WTC11 (cell line): ENCODE results near the gene PTCSC3. TPM values are rescaled to one million over a fixed set of nuclear protein-coding genes. Genes with fewer than 3 reads are reported as not detected.
A peak's percentile ranks its signal among the peaks of the same experiment; 100 is the strongest.

Source experiments
- ATAC-seq: fragments of 200-7000 bp; cut with Tn5 transposase; 2 replicates; pipeline ENCODE4 v1.10.0; 2021; ENCODE audit warnings: mild to moderate bottlenecking, moderate library complexity
- CTCF ChIA-PET: fragments of 300-600 bp; sonication (Branson Sonifier 250); formaldehyde crosslinking; loops from one replicate; lab custom pipeline; 2021; ENCODE audit warnings: antibody characterized with exemption; lab: Charles Lee
- POLR2A ChIA-PET: fragments of 350-600 bp; sonication (Branson Sonifier 250); formaldehyde crosslinking; loops from one replicate; lab custom pipeline; 2021; ENCODE audit warnings: antibody characterized with exemption; lab: Charles Lee
- DNase-seq: peaks from one replicate; pipeline ENCODE4 v3.0.0; 2021; ENCODE audit warnings: low spot score
- H3K27ac Mint-ChIP-seq: 2 replicates; pipeline ENCODE4 v1.8.0; 2021; ENCODE audit warnings: mixed read lengths
- H3K27me3 Mint-ChIP-seq: 2 replicates; pipeline ENCODE4 v1.8.0; 2021; ENCODE audit warnings: low read depth, mild to moderate bottlenecking, moderate library complexity, mixed read lengths
- H3K36me3 Mint-ChIP-seq: 2 replicates; pipeline ENCODE4 v1.8.0; 2021; ENCODE audit warnings: mixed read lengths
- H3K4me1 Mint-ChIP-seq: 2 replicates; pipeline ENCODE4 v1.8.0; 2022; ENCODE audit warnings: mixed read lengths
- H3K4me3 Mint-ChIP-seq: 2 replicates; pipeline ENCODE4 v1.8.0; 2021; ENCODE audit warnings: mild to moderate bottlenecking, moderate library complexity, mixed read lengths
- H3K9me3 Mint-ChIP-seq: 2 replicates; pipeline ENCODE4 v1.8.0; 2021; ENCODE audit warnings: mixed read lengths
- ATF3 ChIP-seq: sonication (generic); formaldehyde crosslinking; conservative IDR thresholded peaks from 2 replicates; pipeline ENCODE4 v1.8.1; 2022; ENCODE audit warnings: mild to moderate bottlenecking, missing genetic modification reagents
- CBFB ChIP-seq: sonication (generic); formaldehyde crosslinking; IDR thresholded peaks from 2 replicates; pipeline ENCODE4 v1.8.1; 2022; ENCODE audit warnings: mild to moderate bottlenecking, low read depth, missing genetic modification reagents
- CREM ChIP-seq: sonication (generic); formaldehyde crosslinking; IDR thresholded peaks from 2 replicates; pipeline ENCODE4 v1.8.1; 2022; ENCODE audit warnings: mild to moderate bottlenecking, missing genetic modification reagents, moderate library complexity
- E2F5 ChIP-seq: sonication (generic); formaldehyde crosslinking; IDR thresholded peaks from 2 replicates; pipeline ENCODE4 v1.8.1; 2022; ENCODE audit warnings: mild to moderate bottlenecking, moderate library complexity, missing genetic modification reagents
- EMX1 ChIP-seq: fragments of 250-450 bp; sonication (Bioruptor Pico); IDR thresholded peaks from 2 replicates; pipeline ENCODE4 v1.8.0; 2021; ENCODE audit warnings: mild to moderate bottlenecking
- ERG ChIP-seq: fragments of 250-450 bp; sonication (Bioruptor Pico); IDR thresholded peaks from 2 replicates; pipeline ENCODE4 v1.8.0; 2021; ENCODE audit warnings: mild to moderate bottlenecking
- FOXP4 ChIP-seq: sonication (generic); formaldehyde crosslinking; IDR thresholded peaks from 2 replicates; pipeline ENCODE4 v1.8.0; 2022; ENCODE audit warnings: mild to moderate bottlenecking, missing genetic modification reagents
- GABPB1 ChIP-seq: sonication (generic); formaldehyde crosslinking; IDR thresholded peaks from 2 replicates; pipeline ENCODE4 v1.8.1; 2023; ENCODE audit warnings: mild to moderate bottlenecking, missing genetic modification reagents
- GTF2I ChIP-seq: fragments of 250-450 bp; sonication (Bioruptor Pico); conservative IDR thresholded peaks from 2 replicates; pipeline ENCODE4 v1.4.0; 2021; ENCODE audit warnings: mild to moderate bottlenecking
- IRF1 ChIP-seq: sonication (generic); formaldehyde crosslinking; IDR thresholded peaks from 2 replicates; pipeline ENCODE4 v1.8.0; 2023; ENCODE audit warnings: missing genetic modification reagents
- KAT7 ChIP-seq: sonication (generic); formaldehyde crosslinking; IDR thresholded peaks from 2 replicates; pipeline ENCODE4 v1.8.1; 2023; ENCODE audit warnings: missing genetic modification reagents, mild to moderate bottlenecking, borderline replicate concordance
- NR2C2 ChIP-seq: sonication (generic); formaldehyde crosslinking; IDR thresholded peaks from 2 replicates; pipeline ENCODE4 v1.8.0; 2022; ENCODE audit warnings: mild to moderate bottlenecking, missing genetic modification reagents
- TCF7 ChIP-seq: sonication (generic); formaldehyde crosslinking; IDR thresholded peaks from 2 replicates; pipeline ENCODE4 v1.8.0; 2022; ENCODE audit warnings: mild to moderate bottlenecking, low read depth, missing genetic modification reagents, moderate library complexity
- TEAD1 ChIP-seq: sonication (generic); formaldehyde crosslinking; IDR thresholded peaks from 2 replicates; pipeline ENCODE4 v1.8.0; 2022; ENCODE audit warnings: mild to moderate bottlenecking, missing genetic modification reagents
- TP53 ChIP-seq: sonication (generic); formaldehyde crosslinking; IDR thresholded peaks from 2 replicates; pipeline ENCODE4 v1.8.1; 2023; ENCODE audit warnings: mild to moderate bottlenecking, missing genetic modification reagents
- USF2 ChIP-seq: sonication (generic); formaldehyde crosslinking; IDR thresholded peaks from 2 replicates; pipeline ENCODE4 v1.8.1; 2023; ENCODE audit warnings: mild to moderate bottlenecking, missing genetic modification reagents, moderate library complexity
- ZBTB21 ChIP-seq: sonication (generic); formaldehyde crosslinking; IDR thresholded peaks from 2 replicates; pipeline ENCODE4 v1.8.1; 2023; ENCODE audit warnings: mild to moderate bottlenecking, missing genetic modification reagents, borderline replicate concordance
- ZMAT4 ChIP-seq: fragments of 250-450 bp; sonication (Bioruptor Pico); IDR thresholded peaks from 2 replicates; pipeline ENCODE4 v1.9.0; 2021; ENCODE audit warnings: mild to moderate bottlenecking
- ZNF263 ChIP-seq: sonication (generic); formaldehyde crosslinking; IDR thresholded peaks from 2 replicates; pipeline ENCODE4 v1.8.1; 2022; ENCODE audit warnings: low read depth, mild to moderate bottlenecking, moderate library complexity, missing genetic modification reagents
- ZNF396 ChIP-seq: fragments of 250-450 bp; sonication (Bioruptor Pico); IDR thresholded peaks from 2 replicates; pipeline ENCODE4 v1.8.0; 2021; ENCODE audit warnings: mild to moderate bottlenecking, moderate library complexity, borderline replicate concordance
- ZNF423 ChIP-seq: fragments of 250-450 bp; sonication (Bioruptor Pico); IDR thresholded peaks from 2 replicates; pipeline ENCODE4 v2.1.2; 2022; ENCODE audit warnings: mild to moderate bottlenecking, moderate library complexity
- ZNF512 ChIP-seq: sonication (generic); formaldehyde crosslinking; IDR thresholded peaks from 2 replicates; pipeline ENCODE4 v1.8.1; 2022; ENCODE audit warnings: missing genetic modification reagents, borderline replicate concordance
- ZSCAN18 ChIP-seq: fragments of 250-450 bp; sonication (Bioruptor Pico); IDR thresholded peaks from 2 replicates; pipeline ENCODE4 v2.1.2; 2022; ENCODE audit warnings: mild to moderate bottlenecking, moderate library complexity
- total RNA-seq: library from RNA; stranded (reverse); gene quantifications from 3 replicates; pipeline ENCODE4 v1.2.3, GENCODE V29; 2021

The PTCSC3 gene
- total RNA-seq, 1 experiment from 2014 or later = not detected

GRCh38 chr14:36171607-36172006, 4.9 kb downstream of the PTCSC3 start:
- peaks cover 17% of the 10 kb centered on the region for H3K4me1 Mint-ChIP-seq
- TF ChIP-seq ZNF263 (CRISPR knock-in tag) (no peak), USF2 (CRISPR knock-in tag) (no peak), ZSCAN18 (CRISPR knock-in tag) (no peak), ZMAT4 (CRISPR knock-in tag) (no peak), IRF1 (no peak), E2F5 (CRISPR knock-in tag) (no peak), TCF7 (CRISPR knock-in tag) (no peak), CREM (CRISPR knock-in tag) (no peak), ZBTB21 (CRISPR knock-in tag) (no peak)
- no peak overlapping the region for H3K27ac Mint-ChIP-seq
- POLR2A ChIA-PET = interaction anchor here (0.8 kb wide), 1 partner anchor 102 kb away, joined by 3 read pairs; no protein-coding TSS in a partner anchor
- no peaks in the 10 kb centered on the region for H3K9me3 Mint-ChIP-seq
- ATAC-seq (no peak), DNase-seq (no peak)
- no peak overlapping the region for H3K4me3 Mint-ChIP-seq
- no peaks in the 10 kb centered on the region for H3K27me3 Mint-ChIP-seq
- H3K36me3 Mint-ChIP-seq = no peaks in the 10 kb centered on the region
- CTCF ChIA-PET = interaction anchor here (0.6 to 0.9 kb wide), 3 partner anchors 102 to 382 kb away, joined by 3 read pairs; no protein-coding TSS in a partner anchor

- CTCF ChIA-PET = interaction anchor here (0.9 to 1.3 kb wide), 3 partner anchors 97 to 207 kb away, joined by 3 to 5 read pairs (median 5); no protein-coding TSS in a partner anchor
- peak; percentile 67 for ATAC-seq
- no peak overlapping the region for H3K4me3 Mint-ChIP-seq
Measured at GRCh38 chr14:36167431-36167830, 9.1 kb downstream of the PTCSC3 start.

GRCh38 chr14:36163451-36163850, 13.1 kb downstream of the PTCSC3 start:
- peaks cover 27% of the 10 kb centered on the region for H3K27me3 Mint-ChIP-seq
- POLR2A ChIA-PET = no interaction called here
- CTCF ChIA-PET = no interaction called here
- no peaks in the 10 kb centered on the region for H3K9me3 Mint-ChIP-seq
- TF ChIP-seq ATF3 (no peak), ZNF396 (CRISPR knock-in tag) (no peak), NR2C2 (CRISPR knock-in tag) (no peak), EMX1 (CRISPR knock-in tag) (no peak), ZNF512 (no peak), TP53 (CRISPR knock-in tag) (no peak), ZNF423 (no peak), TEAD1 (no peak), GABPB1 (CRISPR knock-in tag) (no peak), FOXP4 (no peak)
- ATAC-seq = no peak
- no peak overlapping the region for H3K4me3 Mint-ChIP-seq
- H3K27ac Mint-ChIP-seq = no peak overlapping the region
- no peak for DNase-seq
- peaks cover 18% of the 10 kb centered on the region for H3K4me1 Mint-ChIP-seq
- H3K36me3 Mint-ChIP-seq = no peaks in the 10 kb centered on the region

More at GRCh38 chr14:36167431-36167830, 9.1 kb downstream of the PTCSC3 start:
- H3K36me3 Mint-ChIP-seq = no peaks in the 10 kb centered on the region
- H3K27me3 Mint-ChIP-seq = no peaks in the 10 kb centered on the region
- DNase-seq = no peak
- POLR2A ChIA-PET = no interaction called here
- H3K4me1 Mint-ChIP-seq = peaks cover 24% of the 10 kb centered on the region
- H3K27ac Mint-ChIP-seq = no peak overlapping the region
- TF ChIP-seq GTF2I (CRISPR knock-in tag) (no peak), KAT7 (CRISPR knock-in tag) (no peak), ERG (CRISPR knock-in tag) (no peak), CBFB (CRISPR knock-in tag) (no peak)
- TF ChIP-seq, all 79 proteins: peak for 0
- no peaks in the 10 kb centered on the region for H3K9me3 Mint-ChIP-seq
